Dedifferentiated amniotic fluid mesenchymal stem cell (primary cell): ENCODE data around the gene MYL7.
A peak's percentile ranks its signal among the peaks of the same experiment; 100 is the strongest.
"Not testable (repeated sequence)": the region's sequence is repeated elsewhere in the genome, so short reads cannot be mapped to it uniquely, and the experiment has no call there.

Experiments used
- DNase-seq: peaks from one replicate; pipeline ENCODE4 v3.0.0-alpha.2; 2016; ENCODE audit errors: extremely low spot score

Gene MYL7

DNA sequence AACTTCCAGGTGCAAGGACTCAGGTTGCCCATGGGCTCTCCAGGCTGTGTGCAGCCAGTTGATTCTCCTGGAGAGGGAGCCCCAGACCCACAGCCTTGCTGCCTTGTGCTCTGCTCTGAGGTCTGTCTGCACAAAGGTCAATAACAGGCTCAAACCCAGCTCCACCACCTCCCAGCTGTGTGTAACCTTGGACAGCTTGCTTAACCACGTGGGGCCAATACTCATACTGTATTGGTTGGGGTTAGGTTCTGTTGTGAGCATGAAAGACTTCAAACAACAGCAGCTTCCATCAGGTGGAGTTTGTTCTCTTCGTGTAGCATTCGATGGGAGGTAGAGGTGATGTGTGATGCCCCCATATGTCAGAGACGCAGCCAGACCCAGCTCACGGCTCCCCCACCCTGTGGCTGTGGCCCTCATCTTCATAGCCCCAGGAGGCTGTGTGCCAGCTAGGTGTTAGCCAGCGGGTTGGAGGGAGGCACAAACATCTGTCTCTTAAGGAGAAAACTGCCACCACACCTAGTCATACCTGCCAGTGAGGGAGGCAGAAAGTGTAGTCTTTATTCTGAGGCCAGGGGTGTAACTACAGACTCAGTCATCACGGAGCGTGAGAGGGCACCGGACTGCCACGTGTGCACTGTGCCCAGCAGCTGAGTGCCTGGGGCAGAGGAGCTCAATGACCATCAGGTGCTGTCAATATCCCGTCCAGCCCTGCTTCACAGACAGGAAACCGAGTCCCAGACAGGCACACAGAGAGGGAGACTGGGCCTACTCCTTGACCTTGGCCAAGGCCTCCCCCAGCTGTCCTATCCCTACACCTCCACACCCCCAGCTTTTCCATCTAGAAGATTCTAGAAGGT, 9.7 kb downstream of the MYL7 start:
- no peak for DNase-seq

DNA sequence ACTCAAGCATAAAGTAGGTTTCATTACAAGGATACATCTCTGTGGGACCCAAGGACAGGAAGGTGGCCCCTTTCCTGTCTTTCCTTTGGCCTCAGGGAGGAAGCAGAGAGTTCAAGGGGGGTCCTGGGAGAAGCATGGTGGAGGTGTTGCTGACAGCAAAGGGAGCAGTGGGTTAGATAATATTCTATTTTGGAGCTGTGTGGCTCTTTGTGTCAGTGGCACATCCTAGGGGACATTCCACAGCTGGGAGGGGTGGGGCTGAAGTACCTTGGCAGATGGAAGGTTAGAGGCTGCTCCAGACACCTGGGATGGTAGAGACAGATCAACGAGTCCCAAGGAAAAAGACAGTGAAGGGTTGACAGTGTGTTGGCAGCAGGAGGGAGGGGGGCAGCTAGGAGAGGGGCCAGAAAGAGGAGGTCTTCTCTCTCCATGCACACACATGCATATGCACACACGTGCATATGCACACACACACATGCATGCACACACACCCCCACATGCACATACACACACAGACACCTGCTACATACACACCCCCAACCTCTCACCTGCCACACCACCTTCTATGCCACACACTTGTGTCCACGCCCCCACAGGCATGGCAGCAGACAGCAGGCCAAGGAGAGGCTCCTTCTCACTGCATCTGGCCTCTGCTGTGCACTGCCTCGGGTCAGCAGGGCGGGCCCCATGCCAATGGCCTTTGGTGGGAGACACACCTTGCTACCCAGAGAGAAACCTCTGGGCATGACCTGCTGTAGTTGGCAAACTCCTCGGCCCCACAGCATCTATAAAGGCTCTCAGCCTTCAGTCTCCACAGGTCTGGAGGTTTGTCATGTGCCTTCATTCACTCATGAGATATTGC, 12.2 kb downstream of the MYL7 start:
- no peak for DNase-seq

GRCh38 chr7:44127161-44127560, 14.0 kb downstream of the MYL7 start:
- no peak for DNase-seq

DNA sequence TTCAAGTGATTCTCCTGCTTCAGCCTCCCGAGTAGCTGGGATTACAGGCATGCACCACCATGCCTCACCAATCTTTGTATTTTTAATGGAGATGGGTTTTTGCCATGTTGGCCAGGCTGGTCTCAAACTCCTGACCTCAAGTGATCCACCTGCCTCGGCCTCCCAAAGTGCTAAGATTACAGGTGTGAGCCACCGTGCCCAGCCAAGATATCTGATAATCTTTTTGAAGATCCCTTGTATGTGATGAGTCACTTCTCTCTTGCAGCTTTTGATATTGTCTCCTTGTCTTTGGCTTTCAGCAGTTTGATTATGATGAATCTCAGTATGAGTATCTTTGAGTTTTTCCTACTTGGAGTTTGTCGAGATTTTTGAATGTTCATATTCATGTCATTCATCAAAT, 14.6 kb downstream of the MYL7 start:
- DNase-seq, result not testable (repeated sequence)

DNA sequence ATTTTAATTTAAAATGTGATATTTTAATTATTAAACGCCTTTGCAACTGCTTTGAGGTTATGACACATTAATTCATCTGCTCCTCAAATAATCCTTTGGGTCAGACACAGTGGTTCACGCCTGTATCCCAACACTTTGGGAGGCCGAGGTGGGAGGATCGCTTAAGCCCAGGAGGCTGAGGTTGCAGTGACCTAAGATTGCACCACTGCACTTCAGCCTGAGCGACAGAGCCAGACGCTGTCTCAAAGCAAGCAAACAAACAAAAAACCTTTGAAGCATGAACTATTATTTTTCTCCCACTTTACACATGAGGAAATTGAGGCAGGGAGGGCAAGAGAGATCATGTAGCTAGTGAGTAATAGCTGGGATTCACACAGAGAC, 16.3 kb downstream of the MYL7 start:
- no peak for DNase-seq

GRCh38 chr7:44123190-44124003, 17.7 kb downstream of the MYL7 start, which contains the start of gene POLD2:
TSS of gene POLD2 (minus strand) at chr7:44123548. CDS start at chr7:44122053, 1,495 bp downstream.
- peak; percentile 94 for DNase-seq

- no peak for DNase-seq
These were observed 18.6 kb downstream of the MYL7 start for GRCh38 chr7:44122529-44122928.

GRCh38 chr7:44121761-44122420, 19.2 kb downstream of the MYL7 start:
- DNase-seq, result no peak

DNA sequence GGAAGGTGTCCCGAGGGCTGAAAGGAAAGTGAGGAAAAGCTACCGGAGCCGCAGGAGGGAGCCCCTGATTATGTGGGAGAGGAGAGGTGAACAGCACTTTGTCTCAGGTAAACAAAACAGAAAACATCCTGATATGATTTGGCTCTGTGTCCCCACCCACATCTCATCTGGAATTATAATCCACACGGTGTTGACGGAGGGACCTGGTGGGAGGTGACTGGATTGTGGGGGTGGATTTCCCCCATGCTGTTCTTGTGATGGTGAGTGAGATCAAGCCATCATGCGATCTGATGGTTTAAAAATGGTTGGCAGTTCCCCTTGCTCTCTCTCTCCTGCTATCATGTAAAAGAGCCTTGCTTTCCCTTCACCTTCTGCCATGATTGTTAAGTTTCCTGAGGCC, 20.7 kb downstream of the MYL7 start:
- no peak for DNase-seq

DNA sequence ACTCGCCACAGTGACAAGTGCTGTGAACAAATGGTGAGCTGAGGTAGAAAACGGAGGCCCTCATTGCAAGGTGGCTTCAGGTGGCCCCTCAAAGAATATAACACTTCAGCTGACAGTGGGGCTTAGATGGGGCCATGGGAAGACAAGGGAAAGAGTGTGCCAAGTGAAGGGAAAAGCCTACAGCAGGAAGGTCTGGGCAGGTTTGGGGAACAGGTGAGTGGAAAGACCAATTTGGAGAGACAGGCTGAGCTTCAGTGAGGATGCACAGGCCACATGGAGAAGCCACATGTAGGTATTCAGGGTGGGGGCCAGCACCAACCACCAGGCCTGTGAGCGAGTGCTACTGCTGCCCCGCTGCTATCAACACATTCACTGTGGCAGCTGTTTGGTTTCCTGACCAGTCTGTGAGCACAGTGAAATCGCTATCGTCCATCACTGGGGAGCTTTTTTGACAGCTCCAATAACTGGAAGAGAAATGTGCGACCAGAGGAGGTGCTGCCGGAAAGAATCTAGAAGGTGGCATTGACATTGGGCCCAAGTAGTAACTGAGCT, 21.2 kb downstream of the MYL7 start:
- DNase-seq, result no peak

- DNase-seq, result no peak
These were observed 23.2 kb downstream of the MYL7 start for GRCh38 chr7:44117801-44118429.

GRCh38 chr7:44116789-44117666, 24.1 kb downstream of the MYL7 start:
- DNase-seq, result no peak

- no peak for DNase-seq
These were observed 24.9 kb downstream of the MYL7 start for GRCh38 chr7:44116087-44116788.

DNA sequence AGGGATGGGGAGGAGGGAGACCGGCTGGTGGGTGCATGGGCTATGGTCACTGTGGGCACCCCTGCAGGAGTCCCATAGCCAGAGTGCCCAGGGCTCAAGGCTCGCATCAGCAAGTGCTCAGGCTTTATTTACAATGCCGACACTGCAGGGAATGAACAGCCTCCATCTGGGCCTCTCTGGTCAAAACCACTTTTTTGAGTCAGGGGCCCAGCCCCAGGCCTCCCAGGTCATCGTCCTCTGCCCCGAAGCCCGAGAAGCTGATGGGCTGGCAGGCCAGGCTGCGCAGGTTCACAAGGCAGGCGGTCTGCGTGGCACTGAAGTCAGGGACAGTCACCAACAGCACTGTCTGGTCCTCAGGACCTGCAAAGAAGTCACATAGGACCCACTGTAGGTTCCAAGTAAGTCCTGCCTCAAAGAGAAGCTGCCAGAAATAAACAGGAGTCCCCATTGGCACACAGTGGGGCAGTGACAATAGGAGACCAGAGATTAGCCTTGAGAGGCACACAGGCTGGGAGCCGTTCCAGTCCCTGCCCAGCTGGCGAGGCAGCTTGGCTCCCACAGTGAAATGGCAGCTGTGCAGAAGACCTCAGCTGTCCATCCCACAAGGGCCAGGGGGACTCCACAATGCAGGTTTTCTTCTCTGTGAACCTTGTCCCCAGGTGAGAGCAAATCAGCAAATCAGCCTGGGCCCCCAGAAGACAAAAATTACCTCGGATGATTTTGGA, 26.4 kb downstream of the MYL7 start:
- DNase-seq, result no peak

DNA sequence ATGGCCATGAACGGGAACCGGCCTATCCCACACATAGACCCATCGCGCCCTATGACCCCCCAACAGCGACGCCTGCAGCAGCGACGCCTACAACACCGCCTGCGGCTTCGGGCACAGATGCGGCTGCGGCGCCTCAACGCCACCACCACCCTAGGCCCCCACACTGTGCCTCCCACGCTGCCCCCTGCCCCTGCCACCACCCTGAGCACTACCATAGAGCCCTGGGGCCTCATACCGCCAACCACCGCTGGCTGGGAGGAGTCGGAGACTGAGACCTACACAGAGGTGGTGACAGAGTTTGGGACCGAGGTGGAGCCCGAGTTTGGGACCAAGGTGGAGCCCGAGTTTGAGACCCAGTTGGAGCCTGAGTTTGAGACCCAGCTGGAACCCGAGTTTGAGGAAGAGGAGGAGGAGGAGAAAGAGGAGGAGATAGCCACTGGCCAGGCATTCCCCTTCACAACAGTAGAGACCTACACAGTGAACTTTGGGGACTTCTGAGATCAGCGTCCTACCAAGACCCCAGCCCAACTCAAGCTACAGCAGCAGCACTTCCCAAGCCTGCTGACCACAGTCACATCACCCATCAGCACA, 27.3 kb downstream of the MYL7 start:
- DNase-seq, result no peak

GRCh38 chr7:44112997-44113763, 28.0 kb downstream of the MYL7 start:
- DNase-seq, result no peak
